HUES6 (cell line): ENCODE results near the gene AGAP4.
"Not testable (repeated sequence)": the region's sequence is repeated elsewhere in the genome, so short reads cannot be mapped to it uniquely, and the experiment has no call there.

Source experiments
- H3K27ac ChIP-seq: 2 replicates; pipeline ENCODE4 v1.7.0; 2013; ENCODE audit warnings: low read depth, mild to moderate bottlenecking, low read length, inconsistent platforms
- H3K27me3 ChIP-seq: 2 replicates; pipeline ENCODE4 v1.6.1; 2013; ENCODE audit warnings: low read length; ENCODE audit not compliant: control insufficient read depth, insufficient read depth
- H3K36me3 ChIP-seq: 2 replicates; pipeline ENCODE4 v1.6.1; 2013; ENCODE audit warnings: low read length; ENCODE audit not compliant: control insufficient read depth, insufficient read depth
- H3K4me1 ChIP-seq: 2 replicates; pipeline ENCODE4 v1.6.1; 2013; ENCODE audit warnings: low read length; ENCODE audit not compliant: control insufficient read depth, insufficient read depth
- H3K4me3 ChIP-seq: 2 replicates; pipeline ENCODE4 v1.5.1; 2013; ENCODE audit warnings: low read depth, low read length
- H3K9ac ChIP-seq: one replicate; pipeline ENCODE4 v1.6.1; 2013; ENCODE audit warnings: mild to moderate bottlenecking, low read length
- H3K9me3 ChIP-seq: 2 replicates; pipeline ENCODE4 v1.6.1; 2013; ENCODE audit warnings: low read depth, low read length; ENCODE audit not compliant: control insufficient read depth, insufficient read depth

The AGAP4 gene

GRCh38 chr10:45789991-45790390 is 57.3 kb downstream of the AGAP4 start:
- not testable (repeated sequence) for H3K27ac ChIP-seq, H3K9ac ChIP-seq, H3K4me1 ChIP-seq, H3K27me3 ChIP-seq, H3K4me3 ChIP-seq, H3K9me3 ChIP-seq
- H3K36me3 ChIP-seq = peaks cover 12% of the 10 kb centered on the region

- not testable (repeated sequence) for H3K4me3 ChIP-seq, H3K9me3 ChIP-seq, H3K4me1 ChIP-seq, H3K27ac ChIP-seq, H3K27me3 ChIP-seq, H3K9ac ChIP-seq
- H3K36me3 ChIP-seq = peaks cover 15% of the 10 kb centered on the region
Measured at GRCh38 chr10:45787212-45787741, 60.0 kb downstream of the AGAP4 start.

- H3K9me3 ChIP-seq, H3K27ac ChIP-seq, H3K4me3 ChIP-seq, H3K27me3 ChIP-seq, H3K4me1 ChIP-seq, H3K9ac ChIP-seq: not testable (repeated sequence)
- H3K36me3 ChIP-seq = peaks cover 13% of the 10 kb centered on the region
Measured at GRCh38 chr10:45786217-45786616, 61.1 kb downstream of the AGAP4 start.
